Nephron (organoid): ENCODE data around the gene TSTD1.
"Not testable (repeated sequence)": the region's sequence is repeated elsewhere in the genome, so short reads cannot be mapped to it uniquely, and the experiment has no call there.

Experiments used
- H3K27ac Mint-ChIP-seq, 3 experiments: 2 replicates each; pipeline ENCODE4 v1.8.0; 2020; ENCODE audit warnings: mixed read lengths in 3 of 3, mild to moderate bottlenecking in 2 of 3, moderate library complexity in 1 of 3
- H3K27me3 Mint-ChIP-seq: 2 replicates; pipeline ENCODE4 v1.8.0; 2021; ENCODE audit warnings: low read depth, mild to moderate bottlenecking, moderate library complexity, mixed read lengths
- H3K36me3 Mint-ChIP-seq: 2 replicates; pipeline ENCODE4 v1.8.0; 2020; ENCODE audit warnings: low read depth, mixed read lengths
- H3K4me1 Mint-ChIP-seq: 2 replicates; pipeline ENCODE4 v1.8.0; 2020; ENCODE audit warnings: mixed read lengths
- H3K4me3 Mint-ChIP-seq, 3 experiments: 2 replicates each; pipeline ENCODE4 v1.8.0; 2020; ENCODE audit warnings: mild to moderate bottlenecking in 3 of 3, mixed read lengths in 3 of 3, moderate library complexity in 2 of 3
- H3K9me3 Mint-ChIP-seq: 2 replicates; pipeline ENCODE4 v1.8.0; 2020; ENCODE audit warnings: mixed read lengths
- CTCF ChIP-seq, 3 experiments: fragments of 200-600 bp; sonication (generic); IDR thresholded peaks; one replicate each; pipeline ENCODE4 v1.5.0; 2021; ENCODE audit warnings: antibody characterized with exemption in 3 of 3; ENCODE audit not compliant: unreplicated experiment in 3 of 3

TSTD1 gene

GRCh38 chr1:161021970-161022353 is 16.8 kb downstream of the TSTD1 start:
- no peaks in the 10 kb centered on the region for H3K9me3 Mint-ChIP-seq
- H3K27ac Mint-ChIP-seq: peak overlapping the region in 1 of 3 experiments; percentile 94
- peak overlapping the region; percentile 85 to 89 (median 89) for H3K4me3 Mint-ChIP-seq

GRCh38 chr1:161021165-161021969 is 17.4 kb downstream of the TSTD1 start:
- no peak for TF ChIP-seq CTCF (IDR thresholded peaks at IDR 0.05; ENCODE audit: unreplicated experiment in 3 of 3)
- H3K9me3 Mint-ChIP-seq: no peaks in the 10 kb centered on the region

More at GRCh38 chr1:161021970-161022353, 16.8 kb downstream of the TSTD1 start:
- peaks cover 15% of the 10 kb centered on the region for H3K4me1 Mint-ChIP-seq
- peaks cover 56% of the 10 kb centered on the region for H3K27me3 Mint-ChIP-seq
- H3K36me3 Mint-ChIP-seq: peaks cover 2% of the 10 kb centered on the region
- TF ChIP-seq CTCF (IDR thresholded peaks at IDR 0.05; ENCODE audit: unreplicated experiment in 3 of 3): no peak

GRCh38 chr1:161020509-161021164 is 18.1 kb downstream of the TSTD1 start, which contains the start of gene F11R:
F11R (minus strand) TSS chr1:161021152; CDS start chr1:161021073, 79 bp downstream.
- H3K4me1 Mint-ChIP-seq: peaks cover 15% of the 10 kb centered on the region
- H3K36me3 Mint-ChIP-seq: no peaks in the 10 kb centered on the region
- peaks cover 56% of the 10 kb centered on the region for H3K27me3 Mint-ChIP-seq
- H3K27ac Mint-ChIP-seq: peak within 1 kb of the TSS; percentile 62 to 94 (median 81)
- peak in 2 of 3 experiments; percentile 12 to 18 for TF ChIP-seq CTCF (IDR thresholded peaks at IDR 0.05; ENCODE audit: unreplicated experiment in 3 of 3)
- H3K4me3 Mint-ChIP-seq: peak within 1 kb of the TSS; percentile 85 to 89 (median 89)
- no peaks in the 10 kb centered on the region for H3K9me3 Mint-ChIP-seq

More at GRCh38 chr1:161021165-161021969, 17.4 kb downstream of the TSTD1 start:
- Mint-ChIP-seq H3K27ac (peak overlapping the region; percentile 62 to 94 (median 81)), H3K36me3 (no peaks in the 10 kb centered on the region), H3K4me1 (peaks cover 15% of the 10 kb centered on the region), H3K4me3 (peak overlapping the region; percentile 85 to 89 (median 89)), H3K27me3 (peaks cover 56% of the 10 kb centered on the region)

- H3K27me3 Mint-ChIP-seq: peaks cover 56% of the 10 kb centered on the region
- H3K36me3 Mint-ChIP-seq: no peaks in the 10 kb centered on the region
- H3K4me1 Mint-ChIP-seq: peaks cover 15% of the 10 kb centered on the region
- peak overlapping the region; percentile 85 to 89 (median 89) for H3K4me3 Mint-ChIP-seq
- H3K9me3 Mint-ChIP-seq: no peaks in the 10 kb centered on the region
- H3K27ac Mint-ChIP-seq: peak overlapping the region; percentile 9 to 94 (median 81)
- no peak for TF ChIP-seq CTCF (IDR thresholded peaks at IDR 0.05; ENCODE audit: unreplicated experiment in 3 of 3)
Measured at GRCh38 chr1:161019751-161020495, 18.8 kb downstream of the TSTD1 start.

- Mint-ChIP-seq H3K4me3 (peak overlapping the region; percentile 85 to 89 (median 89)), H3K27me3 (peaks cover 56% of the 10 kb centered on the region), H3K4me1 (peaks cover 16% of the 10 kb centered on the region)
- not testable (repeated sequence) for H3K27ac Mint-ChIP-seq, H3K36me3 Mint-ChIP-seq, H3K9me3 Mint-ChIP-seq
Measured at GRCh38 chr1:161019111-161019660, 19.6 kb downstream of the TSTD1 start.

- no peaks in the 10 kb centered on the region for H3K36me3 Mint-ChIP-seq
Measured at GRCh38 chr1:161018631-161018930, 20.2 kb downstream of the TSTD1 start.

More at GRCh38 chr1:161018631-161018930, 20.2 kb downstream of the TSTD1 start:
- Mint-ChIP-seq H3K27ac (no peak overlapping the region), H3K27me3 (peaks cover 53% of the 10 kb centered on the region), H3K4me3 (peak overlapping the region in 1 of 3 experiments; percentile 72), H3K4me1 (peaks cover 22% of the 10 kb centered on the region), H3K9me3 (no peaks in the 10 kb centered on the region)
- TF ChIP-seq CTCF (IDR thresholded peaks at IDR 0.05; ENCODE audit: unreplicated experiment in 3 of 3): no peak
